Naive B cell (primary cell): ENCODE results near the gene OSM. TPM values are rescaled to one million over a fixed set of nuclear protein-coding genes. Genes with fewer than 3 reads are reported as not detected.

Source experiments
- ATAC-seq, 2 donors: fragments of 150-1000 bp; cut with Tn5 transposase; 2 replicates each; pipeline ENCODE4 v1.10.0; 2021; ENCODE audit warnings: low read depth in 2 of 2, mild to moderate bottlenecking in 2 of 2, moderate library complexity in 2 of 2
- DNase-seq: peaks from one replicate; pipeline ENCODE4 v3.0.0; 2022
- H3K27ac Mint-ChIP-seq, 6 donors: one replicate each; pipeline ENCODE4 v1.8.0; 2020 to 2022; ENCODE audit warnings: mild to moderate bottlenecking in 6 of 6, mixed read lengths in 6 of 6, moderate library complexity in 5 of 6, inconsistent platforms in 2 of 6
- H3K27me3 Mint-ChIP-seq, 3 donors: one replicate each; pipeline ENCODE4 v1.8.0; 2021 to 2022; ENCODE audit warnings: mixed read lengths in 3 of 3, mild to moderate bottlenecking in 1 of 3
- H3K36me3 Mint-ChIP-seq, 2 donors: one replicate each; pipeline ENCODE4 v1.8.0; 2020 to 2022; ENCODE audit warnings: mixed read lengths in 2 of 2, inconsistent platforms in 1 of 2, mild to moderate bottlenecking in 1 of 2
- H3K4me1 Mint-ChIP-seq, 3 donors: one replicate each; pipeline ENCODE4 v1.8.0; 2020 to 2022; ENCODE audit warnings: mixed read lengths in 3 of 3, inconsistent platforms in 1 of 3, mild to moderate bottlenecking in 1 of 3, moderate library complexity in 1 of 3
- H3K4me3 Mint-ChIP-seq, 8 donors: one replicate each; pipeline ENCODE4 v1.8.0; 2020 to 2022; ENCODE audit warnings: mild to moderate bottlenecking in 8 of 8, mixed read lengths in 8 of 8, moderate library complexity in 8 of 8, inconsistent platforms in 2 of 8
- H3K9me3 Mint-ChIP-seq, 7 donors: one replicate each; pipeline ENCODE4 v1.8.0; 2020 to 2022; ENCODE audit warnings: mixed read lengths in 7 of 7, mild to moderate bottlenecking in 5 of 7, inconsistent platforms in 2 of 7, moderate library complexity in 1 of 7
- polyA plus RNA-seq, 6 donors: library from polyadenylated mRNA; unstranded; fragments of 300-500 nt; fragmentation: Illumina TruSeq; gene quantifications; one replicate each; pipeline ENCODE4 v1.2.3, GENCODE V29; 2021; ENCODE audit warnings: low read depth in 6 of 6

Gene OSM
- polyA plus RNA-seq, 6 donors from 2014 or later: 0.66 to 4.7 (median 1.3) TPM

- Mint-ChIP-seq H3K27ac (peak overlapping the region in 2 of 6 donors; percentile 23 to 82), H3K36me3 (peaks cover 5 to 16% of the 10 kb centered on the region in 2 donors)
Measured at GRCh38 chr22:30294066-30294465, 27.4 kb upstream of the OSM start.

GRCh38 chr22:30293026-30293425, 26.4 kb upstream of the OSM start:
- H3K4me3 Mint-ChIP-seq: no peak overlapping the region
- ATAC-seq (no peak), DNase-seq (no peak)
- peak overlapping the region in 3 of 6 donors; percentile 42 to 63 (median 53) for H3K27ac Mint-ChIP-seq
- H3K36me3 Mint-ChIP-seq: peaks cover 5 to 16% of the 10 kb centered on the region in 2 donors
- peaks cover 27 to 44% (median 37%) of the 10 kb centered on the region in 3 donors for H3K4me1 Mint-ChIP-seq
- H3K9me3 Mint-ChIP-seq: no peaks in the 10 kb centered on the region
- H3K27me3 Mint-ChIP-seq: no peaks in the 10 kb centered on the region

More at GRCh38 chr22:30294066-30294465, 27.4 kb upstream of the OSM start:
- no peak for ATAC-seq
- no peak for DNase-seq
- Mint-ChIP-seq H3K4me1 (peaks cover 30 to 44% (median 41%) of the 10 kb centered on the region in 3 donors), H3K4me3 (no peak overlapping the region), H3K27me3 (no peaks in the 10 kb centered on the region), H3K9me3 (no peaks in the 10 kb centered on the region)

- peaks cover 30 to 47% (median 40%) of the 10 kb centered on the region in 3 donors for H3K4me1 Mint-ChIP-seq
- DNase-seq (no peak), ATAC-seq (no peak)
- no peaks in the 10 kb centered on the region for H3K9me3 Mint-ChIP-seq
- H3K27ac Mint-ChIP-seq: peak overlapping the region in 3 of 6 donors; percentile 42 to 82 (median 61)
- H3K4me3 Mint-ChIP-seq: no peak overlapping the region
- H3K36me3 Mint-ChIP-seq: peaks cover 5 to 16% of the 10 kb centered on the region in 2 donors
- no peaks in the 10 kb centered on the region for H3K27me3 Mint-ChIP-seq
Measured at GRCh38 chr22:30292069-30292970, 25.7 kb upstream of the OSM start.

DNA sequence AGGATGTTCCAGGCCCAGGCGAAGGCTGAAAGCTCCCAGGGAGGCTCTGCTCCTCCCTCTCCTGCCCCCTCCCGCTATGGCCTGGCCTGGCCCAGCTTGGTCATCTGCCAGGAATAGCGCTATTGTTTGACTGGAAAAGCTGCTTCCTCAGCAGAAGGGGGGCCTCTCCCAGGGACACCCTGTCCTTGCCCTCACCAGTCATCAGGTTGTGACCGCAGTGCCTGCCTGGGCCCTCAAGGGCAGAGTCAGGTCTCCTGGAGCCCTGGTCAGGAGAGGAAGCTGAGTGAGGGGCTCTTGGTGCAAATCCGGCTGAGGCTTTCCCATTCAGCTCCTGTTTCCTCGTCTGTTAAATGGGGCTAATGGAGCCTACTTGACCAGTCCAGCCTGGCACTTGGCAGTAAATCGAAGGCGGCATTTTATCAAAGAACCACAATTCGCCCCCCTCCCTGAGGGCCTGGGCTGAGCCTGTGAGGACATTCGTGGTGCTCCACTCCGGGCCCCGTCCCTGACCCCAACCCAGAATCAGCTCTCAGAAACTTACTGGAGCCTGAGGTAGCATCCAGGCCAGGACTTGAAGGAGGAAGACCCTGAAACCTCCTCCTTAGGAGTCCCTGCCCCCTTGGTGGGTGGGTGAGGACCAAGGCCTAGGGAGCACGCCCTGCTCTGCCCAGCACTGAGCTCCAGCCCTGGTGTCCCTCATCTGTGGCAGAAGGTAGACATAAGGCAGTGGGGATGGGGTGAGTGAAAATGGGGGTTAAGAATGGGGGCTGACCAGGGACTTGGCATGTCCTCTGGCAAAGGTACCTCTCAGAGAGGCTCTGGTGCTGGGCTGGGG, 24.6 kb upstream of the OSM start:
- peak overlapping the region in 4 of 8 donors; percentile 23 to 90 (median 58) for H3K4me3 Mint-ChIP-seq
- no peaks in the 10 kb centered on the region for H3K9me3 Mint-ChIP-seq
- no peaks in the 10 kb centered on the region for H3K27me3 Mint-ChIP-seq
- peak overlapping the region in 5 of 6 donors; percentile 20 to 80 (median 56) for H3K27ac Mint-ChIP-seq
- peaks cover 5 to 16% of the 10 kb centered on the region in 2 donors for H3K36me3 Mint-ChIP-seq
- H3K4me1 Mint-ChIP-seq: peaks cover 31 to 42% (median 40%) of the 10 kb centered on the region in 3 donors
- no peak for DNase-seq
- ATAC-seq: no peak

- no peak for ATAC-seq
- Mint-ChIP-seq H3K4me3 (peak overlapping the region; percentile 85 to 96 (median 93)), H3K4me1 (peaks cover 31 to 42% (median 40%) of the 10 kb centered on the region in 3 donors), H3K36me3 (peaks cover 5 to 16% of the 10 kb centered on the region in 2 donors), H3K27ac (peak overlapping the region in 5 of 6 donors; percentile 86 to 94 (median 89)), H3K9me3 (no peaks in the 10 kb centered on the region), H3K27me3 (no peaks in the 10 kb centered on the region)
- no peak for DNase-seq
Measured at GRCh38 chr22:30290342-30291057, 23.8 kb upstream of the OSM start.

GRCh38 chr22:30289980-30290313, 23.3 kb upstream of the OSM start:
- Mint-ChIP-seq H3K36me3 (peaks cover 5 to 20% of the 10 kb centered on the region in 2 donors), H3K27ac (peak overlapping the region; percentile 86 to 94 (median 90)), H3K9me3 (no peaks in the 10 kb centered on the region), H3K4me3 (peak overlapping the region; percentile 85 to 96 (median 93)), H3K4me1 (peaks cover 31 to 42% (median 40%) of the 10 kb centered on the region in 3 donors), H3K27me3 (no peaks in the 10 kb centered on the region)
- ATAC-seq (peak; percentile 23 to 24), DNase-seq (no peak)

DNA sequence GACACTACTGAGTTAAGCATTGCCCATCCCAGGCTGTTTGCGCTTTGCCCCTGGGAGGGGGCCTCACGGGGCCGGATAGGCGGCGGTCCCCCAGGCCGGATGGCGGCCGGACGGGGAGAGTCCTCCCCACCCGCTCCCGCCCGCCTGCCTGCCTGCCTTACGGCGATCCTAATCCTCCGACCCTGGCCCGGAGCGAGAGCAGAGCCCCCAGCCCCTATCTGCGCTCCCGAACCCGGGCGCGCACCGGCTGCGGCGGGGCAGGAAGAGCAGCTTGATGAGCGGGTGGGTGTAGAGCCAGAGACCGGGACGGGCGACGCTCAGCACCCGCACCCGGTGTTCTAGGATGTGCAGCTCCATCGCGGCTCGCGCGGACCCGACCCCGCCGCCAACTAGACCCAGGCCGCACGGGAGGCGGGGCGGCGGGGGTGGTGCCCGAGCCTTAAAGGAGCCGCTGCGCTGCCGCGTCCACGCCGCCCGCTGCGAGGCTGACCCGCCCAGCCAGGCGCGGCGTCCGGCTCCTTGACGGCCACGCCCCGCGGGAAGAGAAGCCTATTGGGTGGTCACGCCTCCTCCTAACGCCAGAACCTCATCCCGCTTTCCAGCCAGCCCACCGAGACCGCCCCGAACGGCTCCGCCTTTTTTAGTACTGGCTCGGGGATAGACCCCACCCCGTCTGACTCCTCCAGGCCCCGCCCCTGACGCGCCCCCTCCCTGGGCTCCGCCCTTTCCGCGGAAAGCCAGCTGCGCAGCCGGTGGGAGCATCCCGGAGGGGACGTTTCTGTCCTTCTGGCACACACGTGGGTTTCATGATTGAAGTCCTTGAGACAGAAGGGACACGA, 22.7 kb upstream of the OSM start, which contains the start of gene CASTOR1:
Gene CASTOR1, minus strand, starts transcription at position 365 of the 839 bp plus-strand sequence. Its CDS starts 8 bp downstream, at position 357.
- ATAC-seq: peak; percentile 75 to 76
- H3K4me1 Mint-ChIP-seq: peaks cover 31 to 42% (median 40%) of the 10 kb centered on the region in 3 donors

GRCh38 chr22:30288419-30289140, 21.9 kb upstream of the OSM start:
- Mint-ChIP-seq H3K9me3 (no peaks in the 10 kb centered on the region), H3K27me3 (no peaks in the 10 kb centered on the region), H3K4me3 (peak overlapping the region; percentile 84 to 96 (median 93)), H3K36me3 (peaks cover 3 to 19% of the 10 kb centered on the region in 2 donors), H3K4me1 (peaks cover 25 to 42% (median 40%) of the 10 kb centered on the region in 3 donors), H3K27ac (peak overlapping the region in 5 of 6 donors; percentile 57 to 94 (median 82))
- no peak for ATAC-seq
- DNase-seq: no peak

More for the DNA sequence above, 22.7 kb upstream of the OSM start, which contains the start of gene CASTOR1:
- Mint-ChIP-seq H3K27me3 (no peaks in the 10 kb centered on the region), H3K27ac (peak within 1 kb of the TSS; percentile 86 to 94 (median 90)), H3K36me3 (peaks cover 5 to 26% of the 10 kb centered on the region in 2 donors), H3K9me3 (no peaks in the 10 kb centered on the region), H3K4me3 (peak within 1 kb of the TSS; percentile 85 to 96 (median 93))
- DNase-seq: peak; percentile 83

GRCh38 chr22:30287648-30288418, 21.2 kb upstream of the OSM start:
- DNase-seq: peak; percentile 86
- Mint-ChIP-seq H3K9me3 (no peaks in the 10 kb centered on the region), H3K27me3 (no peaks in the 10 kb centered on the region), H3K36me3 (peaks cover 0 to 12% of the 10 kb centered on the region in 2 donors), H3K4me3 (peak overlapping the region; percentile 84 to 96 (median 93)), H3K4me1 (peaks cover 21 to 42% (median 37%) of the 10 kb centered on the region in 3 donors), H3K27ac (peak overlapping the region in 4 of 6 donors; percentile 70 to 94 (median 84))
- peak; percentile 52 to 56 for ATAC-seq

DNA sequence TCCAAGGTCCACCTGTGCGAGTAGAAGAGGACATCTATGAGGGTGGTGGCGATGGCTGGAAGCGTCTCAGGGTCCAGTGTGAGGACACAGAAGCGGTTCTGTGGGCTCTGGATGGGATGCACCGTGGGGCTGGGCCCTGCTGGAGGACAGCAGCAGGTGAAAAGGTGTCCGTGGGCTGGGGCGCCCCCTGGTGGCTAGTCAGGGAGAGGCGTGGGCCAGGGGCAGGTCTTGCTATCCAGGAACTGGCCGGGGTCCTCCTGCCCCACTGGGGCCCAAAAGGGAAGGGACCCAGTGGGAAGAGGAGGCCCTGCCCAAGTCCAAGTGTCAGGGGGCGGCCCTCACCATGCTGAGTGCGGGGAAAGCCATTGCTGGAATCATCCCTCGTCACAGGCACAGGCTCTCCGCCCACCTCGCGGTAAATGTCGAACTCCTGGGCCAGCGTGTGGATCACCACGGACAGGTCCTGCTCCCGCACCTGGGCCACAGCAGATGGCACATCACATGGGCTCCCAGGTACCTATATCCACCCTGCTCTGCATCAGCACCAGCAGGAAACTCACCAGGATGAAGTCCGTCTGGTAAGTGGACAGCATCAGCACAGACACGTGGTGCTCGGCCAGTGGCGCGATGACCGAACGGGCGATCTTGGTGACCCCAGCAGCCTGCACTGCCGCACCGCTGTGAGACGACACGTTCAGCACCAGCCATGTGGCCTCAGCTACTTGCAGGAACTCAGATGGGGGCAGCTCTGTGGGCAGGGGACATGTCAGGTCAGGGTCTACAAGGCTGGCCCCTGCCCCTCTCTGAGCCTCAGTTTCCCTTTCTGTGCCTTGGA, 20.4 kb upstream of the OSM start:
- DNase-seq (peak; percentile 81), ATAC-seq (peak; percentile 29 to 32)
- H3K4me1 Mint-ChIP-seq: peaks cover 21 to 41% (median 35%) of the 10 kb centered on the region in 3 donors
- no peaks in the 10 kb centered on the region for H3K27me3 Mint-ChIP-seq
- peaks cover 0 to 11% of the 10 kb centered on the region in 2 donors for H3K36me3 Mint-ChIP-seq
- H3K27ac Mint-ChIP-seq: peak overlapping the region in 4 of 6 donors; percentile 29 to 76 (median 42)
- peak overlapping the region in 2 of 8 donors; percentile 25 to 43 for H3K4me3 Mint-ChIP-seq
- H3K9me3 Mint-ChIP-seq: no peaks in the 10 kb centered on the region
